Measurements from ENCODE around the gene NAT10.

The NAT10 gene

GRCh38 chr11:34191578-34191977 lies 86.1 kb downstream of the NAT10 start:
- DNase-seq = no peak

DNA sequence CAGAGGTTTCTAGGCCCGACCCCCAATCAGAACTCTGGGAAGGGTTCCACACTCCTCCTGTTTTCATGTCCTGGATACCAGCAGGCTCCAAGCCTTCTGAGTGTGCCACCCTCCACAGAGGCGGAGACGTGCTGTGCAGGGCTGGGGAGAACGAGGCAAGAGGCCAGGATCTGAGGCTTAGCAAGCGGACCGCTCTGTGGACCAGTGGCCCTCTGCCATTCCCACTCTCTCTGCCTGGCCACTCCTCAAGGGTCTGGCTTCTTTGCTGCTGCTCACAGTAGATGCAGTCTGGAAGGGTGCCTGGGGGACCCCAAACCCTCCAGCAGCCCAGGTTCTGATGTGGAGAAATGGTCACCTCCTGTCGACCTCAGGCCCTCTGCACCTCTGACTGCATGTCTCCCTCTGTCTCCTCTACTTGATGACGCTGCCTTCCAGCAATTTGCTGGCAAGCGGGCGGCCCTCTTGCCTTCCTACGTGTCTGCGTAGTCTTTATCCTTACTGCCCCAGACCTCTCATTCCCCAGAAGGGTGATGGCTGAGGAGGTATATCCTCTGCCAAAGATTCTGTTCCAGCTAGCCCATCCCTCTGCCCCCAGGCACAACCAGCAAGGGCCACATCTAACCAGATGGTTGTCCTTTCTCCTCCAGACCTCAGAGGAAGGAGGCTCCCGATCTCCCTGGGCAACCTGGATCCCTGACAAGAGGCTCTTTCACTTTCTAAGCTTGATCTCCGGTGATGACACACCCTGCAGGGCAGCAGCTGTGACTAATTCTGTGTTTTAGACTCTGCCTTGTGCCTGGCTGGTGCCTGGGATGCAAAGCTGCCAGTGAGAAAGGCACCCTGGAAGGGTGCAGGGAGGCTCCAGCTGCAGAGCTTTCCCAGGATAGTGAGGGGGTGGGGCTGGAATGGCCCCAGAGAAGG lies 87.3 kb downstream of the NAT10 start:
- DNase-seq = no peak

DNA sequence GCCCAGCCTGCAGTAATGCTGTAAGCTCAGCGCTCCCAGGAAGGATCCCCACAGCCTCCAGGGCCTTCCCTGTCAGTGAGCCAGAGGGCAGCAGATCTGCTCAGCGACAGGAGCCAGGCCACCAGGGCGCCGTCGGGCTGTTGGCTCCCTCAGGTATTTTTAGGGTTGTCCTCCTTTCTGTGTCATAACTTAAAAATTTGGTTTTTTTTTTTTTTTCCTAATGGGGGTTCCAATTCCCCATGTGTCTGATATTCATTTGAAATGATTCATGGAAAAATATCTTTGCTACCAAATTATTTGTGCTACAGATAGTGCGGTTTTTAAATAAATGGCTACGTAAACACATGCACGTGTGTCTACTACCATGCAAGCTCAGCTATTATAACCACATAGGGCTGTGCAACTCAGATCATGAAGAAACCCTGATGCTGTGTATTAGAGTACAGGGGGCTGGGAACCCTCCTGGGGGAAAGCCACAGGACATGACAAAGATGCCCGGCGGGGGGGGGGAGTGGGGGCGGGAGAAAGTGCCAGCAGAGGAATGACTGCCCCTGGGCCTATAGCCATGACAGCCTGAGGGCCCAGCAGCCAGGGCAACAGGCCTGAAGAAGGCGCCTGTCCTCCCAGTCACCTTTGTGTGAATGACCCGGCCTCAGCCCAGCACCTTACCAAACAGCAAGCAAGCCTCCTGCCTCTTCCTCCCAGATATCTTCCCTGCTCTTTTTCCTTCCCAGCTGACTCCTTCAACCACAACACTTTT lies 89.3 kb downstream of the NAT10 start:
- no peak for DNase-seq
